Measurements from ENCODE around the gene SENP2.
"Not testable (repeated sequence)": the region's sequence is repeated elsewhere in the genome, so short reads cannot be mapped to it uniquely, and the experiment has no call there.

Gene SENP2

GRCh38 chr3:185586686-185587039 lies 568 bp downstream of the SENP2 start:
- no peak for DNase-seq (ENCODE audit: low read depth)

- no peak for DNase-seq (ENCODE audit: low read depth)
Observed at GRCh38 chr3:185594073-185594472, 8.0 kb downstream of the SENP2 start.

- DNase-seq (ENCODE audit: low read depth) = no peak
Observed at GRCh38 chr3:185595526-185595925, 9.4 kb downstream of the SENP2 start.

GRCh38 chr3:185605566-185605965 lies 19.5 kb downstream of the SENP2 start:
- DNase-seq (ENCODE audit: low read depth) = no peak

GRCh38 chr3:185606196-185606595 lies 20.1 kb downstream of the SENP2 start:
- DNase-seq (ENCODE audit: low read depth) = no peak

- DNase-seq (ENCODE audit: low read depth) = no peak
Observed at GRCh38 chr3:185613016-185613415, 26.9 kb downstream of the SENP2 start.

- no peak for DNase-seq (ENCODE audit: low read depth)
Observed at GRCh38 chr3:185623939-185624665, 38.0 kb downstream of the SENP2 start.

GRCh38 chr3:185625784-185626183 lies 39.7 kb downstream of the SENP2 start:
- DNase-seq (ENCODE audit: low read depth) = no peak

GRCh38 chr3:185629554-185630181 lies 43.6 kb downstream of the SENP2 start:
- DNase-seq (ENCODE audit: low read depth) = no peak

- peak; percentile 29 for DNase-seq (ENCODE audit: low read depth)
Observed at GRCh38 chr3:185630182-185630622, 44.1 kb downstream of the SENP2 start.

- DNase-seq (ENCODE audit: low read depth) = peak; percentile 30
Observed at GRCh38 chr3:185631108-185631507, 45.0 kb downstream of the SENP2 start.

- peak; percentile 20 for DNase-seq (ENCODE audit: low read depth)
Observed at GRCh38 chr3:185631508-185632206, 45.6 kb downstream of the SENP2 start.

GRCh38 chr3:185632996-185633395 lies 46.9 kb downstream of the SENP2 start:
- DNase-seq (ENCODE audit: low read depth) = no peak

GRCh38 chr3:185637388-185637787 lies 51.3 kb downstream of the SENP2 start:
- DNase-seq (ENCODE audit: low read depth) = no peak

GRCh38 chr3:185638651-185639050 lies 52.6 kb downstream of the SENP2 start:
- not testable (repeated sequence) for DNase-seq (ENCODE audit: low read depth)

GRCh38 chr3:185639632-185640206 lies 53.6 kb downstream of the SENP2 start:
- DNase-seq (ENCODE audit: low read depth) = no peak

GRCh38 chr3:185640308-185640707 lies 54.2 kb downstream of the SENP2 start:
- DNase-seq (ENCODE audit: low read depth) = no peak

GRCh38 chr3:185645191-185645590 lies 59.1 kb downstream of the SENP2 start:
- DNase-seq (ENCODE audit: low read depth) = not testable (repeated sequence)

GRCh38 chr3:185645596-185646381 lies 59.7 kb downstream of the SENP2 start:
- DNase-seq (ENCODE audit: low read depth) = no peak

GRCh38 chr3:185646382-185647133 lies 60.5 kb downstream of the SENP2 start:
- DNase-seq (ENCODE audit: low read depth) = no peak
